T-helper 1 cell (primary cell): ENCODE data around the gene UBE2O.
"Not testable (repeated sequence)": the region's sequence is repeated elsewhere in the genome, so short reads cannot be mapped to it uniquely, and the experiment has no call there.

Experiments
- DNase-seq, 5 donors: peaks; one replicate each; pipeline ENCODE4 v3.0.0-alpha.2; 2012 to 2020

The UBE2O gene

DNA sequence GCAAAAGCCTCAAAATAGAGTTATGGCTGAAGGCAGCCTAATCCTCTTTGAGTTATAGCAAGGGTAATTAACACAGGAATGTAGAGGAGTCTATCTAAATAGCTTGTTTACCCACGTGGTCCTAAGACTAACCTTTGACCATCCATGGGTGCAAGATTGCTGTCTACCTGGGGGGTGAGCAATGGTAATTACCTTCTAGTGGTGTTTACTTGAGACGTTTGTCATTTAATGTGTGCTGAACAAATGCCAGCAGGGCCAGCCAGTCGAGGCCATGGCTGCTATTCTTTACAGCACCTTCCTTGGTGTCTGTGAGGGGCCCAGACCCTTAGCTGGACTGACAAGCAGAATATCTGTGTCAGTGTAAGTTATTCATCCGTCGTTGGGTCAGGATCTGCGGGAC is 85.3 kb downstream of the UBE2O start:
- DNase-seq = no peak

DNA sequence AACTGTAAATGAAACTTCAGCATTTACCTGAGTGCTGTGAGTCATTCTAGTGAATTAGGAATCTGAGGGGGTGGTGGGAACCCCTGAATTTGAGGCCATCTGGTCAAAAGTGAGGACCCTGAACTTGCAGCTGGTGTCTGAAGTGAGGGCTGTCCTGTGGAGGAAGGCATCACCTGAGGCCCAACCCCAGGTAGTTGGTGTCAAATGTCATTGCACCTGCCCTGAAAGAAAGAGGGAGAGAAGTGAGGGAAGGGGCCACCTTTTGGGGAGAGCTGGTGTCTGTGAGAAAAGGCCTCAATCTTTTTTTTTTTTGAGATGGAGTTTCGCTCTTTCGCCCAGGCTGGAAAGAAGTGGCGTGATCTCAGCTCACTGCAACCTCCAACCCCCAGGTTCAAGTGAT is 86.7 kb downstream of the UBE2O start:
- no peak for DNase-seq

DNA sequence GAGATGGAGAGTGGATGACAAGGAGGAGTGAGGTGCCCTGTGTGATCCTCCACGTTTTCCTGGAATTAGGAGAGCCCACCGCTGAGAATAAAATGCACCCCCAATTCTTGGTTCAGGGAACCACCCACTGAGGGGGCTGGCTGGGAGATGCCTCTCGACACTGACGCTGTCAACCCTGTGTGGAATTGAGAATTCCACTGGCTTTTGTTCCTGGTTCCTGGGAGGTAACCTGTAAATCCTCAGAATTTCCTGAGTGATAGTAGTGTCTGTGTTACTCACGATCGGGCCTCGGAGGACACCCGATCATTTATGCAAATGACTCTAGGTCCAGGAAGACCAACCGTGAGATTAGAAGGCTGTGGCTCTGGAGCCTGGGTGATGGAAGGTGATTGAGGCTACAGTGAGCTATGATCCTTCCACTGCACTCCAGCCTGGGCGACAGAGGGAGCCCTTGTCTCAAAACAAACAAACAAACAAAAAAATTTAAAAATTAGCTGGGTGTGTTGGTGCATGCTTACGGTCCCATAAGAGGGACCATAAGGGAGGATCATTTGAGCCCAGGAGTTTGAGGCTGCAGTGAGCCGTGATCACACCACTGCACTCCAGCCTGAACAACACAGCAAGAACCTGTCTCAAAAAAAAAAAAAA is 87.6 kb downstream of the UBE2O start:
- DNase-seq = no peak

DNA sequence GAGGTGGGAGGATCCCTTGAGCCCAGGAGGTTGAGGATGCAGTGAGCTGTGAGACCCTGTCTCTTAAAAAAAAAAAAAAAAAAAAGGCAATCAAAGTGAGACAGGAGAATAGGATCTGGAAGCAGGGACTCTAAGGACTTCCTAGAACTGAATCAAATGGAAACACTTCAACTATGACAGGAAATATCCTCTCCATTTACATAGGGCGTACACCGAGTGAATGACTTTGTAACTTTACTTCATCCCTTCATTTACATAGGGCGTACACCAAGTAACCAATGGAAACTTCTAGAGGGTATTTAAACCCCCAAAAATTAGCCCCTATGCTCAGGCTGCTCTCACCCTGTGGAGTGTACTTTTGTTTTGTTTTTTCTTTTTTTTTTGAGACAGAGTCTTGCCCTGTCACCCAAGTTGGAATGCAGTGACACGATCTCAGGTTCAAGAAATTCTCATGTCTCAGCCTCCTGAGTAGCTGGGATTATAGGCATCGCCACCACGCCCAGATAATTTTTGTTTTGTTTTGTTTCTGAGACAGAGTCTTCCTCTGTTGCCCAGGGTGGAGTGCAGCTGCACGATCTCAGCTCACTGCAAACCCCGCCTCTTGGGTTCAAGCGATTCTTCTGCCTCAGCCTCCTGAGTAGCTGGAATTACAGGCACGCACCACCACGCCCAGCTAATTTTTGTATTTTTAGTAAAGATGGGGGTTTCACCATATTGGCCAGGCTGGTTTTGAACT is 89.7 kb downstream of the UBE2O start:
- no peak for DNase-seq

DNA sequence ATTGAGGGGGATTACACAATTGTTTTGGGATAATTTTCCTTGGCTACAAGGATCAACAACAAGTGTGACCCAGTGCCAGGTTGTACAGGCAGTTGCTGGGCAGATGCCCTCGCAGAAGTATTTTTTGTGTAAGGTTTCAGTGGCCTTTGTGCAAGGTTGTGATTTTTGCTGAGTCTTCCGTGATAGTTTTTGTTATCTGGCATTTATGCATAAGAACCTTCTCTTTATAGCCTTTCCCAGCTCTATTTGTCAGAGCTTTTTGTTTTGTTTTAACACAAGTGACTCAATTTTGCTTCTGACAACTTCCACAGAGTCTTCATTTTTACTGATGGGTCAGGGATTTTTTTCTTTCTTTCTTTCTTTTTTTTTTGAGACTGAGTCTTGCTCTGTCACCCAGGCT is 92.5 kb downstream of the UBE2O start:
- no peak for DNase-seq

DNA sequence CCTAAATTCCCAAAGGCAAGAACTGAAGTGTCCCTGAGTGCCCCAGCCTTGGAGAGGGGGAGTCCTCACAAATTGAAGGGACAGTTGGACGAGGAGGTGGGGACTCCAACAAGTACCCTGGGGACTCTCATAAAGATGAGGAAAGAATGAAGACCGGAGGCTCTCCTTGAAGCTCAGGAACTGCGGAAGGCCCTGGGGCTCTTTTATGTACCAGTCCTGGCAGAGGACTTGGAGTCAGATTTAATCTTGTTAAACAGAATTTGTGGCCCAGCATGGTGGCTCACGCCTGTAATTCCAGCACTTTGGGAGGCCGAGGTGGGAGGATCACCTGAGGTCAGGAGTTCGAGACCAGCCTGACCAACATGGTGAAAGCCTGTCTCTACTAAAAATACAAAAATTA is 93.2 kb downstream of the UBE2O start:
- not testable (repeated sequence) for DNase-seq

DNA sequence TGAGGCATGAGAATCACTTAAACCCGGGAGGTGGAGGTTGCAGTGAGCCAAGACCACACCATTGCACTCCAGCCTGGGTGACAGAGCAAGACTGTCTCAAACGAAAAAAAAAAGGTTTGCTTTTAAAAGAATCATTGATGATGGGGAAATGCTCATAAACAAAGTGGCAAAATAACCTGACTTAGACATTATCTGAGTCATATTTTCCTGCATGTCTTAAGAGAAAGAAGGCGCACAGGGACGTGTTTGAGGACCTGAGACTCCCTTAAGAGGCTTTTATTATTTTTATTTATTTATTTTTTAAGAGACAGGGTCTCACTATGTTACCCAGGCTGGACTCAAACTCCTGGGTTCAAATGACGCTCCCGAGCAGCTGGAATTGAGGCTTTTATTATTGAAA is 93.6 kb downstream of the UBE2O start:
- no peak for DNase-seq

DNA sequence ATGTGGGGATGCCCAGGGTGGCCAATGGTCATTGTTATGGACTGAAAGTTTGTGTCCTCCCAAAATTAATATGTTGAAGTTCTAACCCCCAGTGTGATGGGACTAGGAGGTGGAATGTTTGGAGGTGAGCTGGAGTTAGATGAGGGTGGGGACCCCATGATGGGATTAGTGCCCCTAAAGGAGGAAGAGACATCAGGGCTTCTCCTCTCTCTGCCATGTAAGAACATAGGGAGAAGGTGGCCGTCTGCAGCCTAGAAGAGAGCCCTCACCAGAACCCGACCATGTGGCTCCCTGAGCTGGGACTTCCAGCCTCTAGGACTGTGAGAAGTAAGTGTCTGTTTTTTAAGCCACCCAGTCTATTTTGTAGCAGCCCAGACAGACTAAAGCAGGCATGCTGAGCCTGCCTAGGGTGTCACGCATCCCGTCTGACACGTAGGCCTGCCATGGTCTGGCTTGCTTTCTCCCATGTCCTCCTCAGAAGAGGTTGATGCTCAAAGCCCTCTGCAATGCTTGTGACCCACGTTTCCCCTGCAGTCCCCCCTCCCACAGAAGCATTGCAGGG is 95.3 kb downstream of the UBE2O start:
- DNase-seq = no peak

DNA sequence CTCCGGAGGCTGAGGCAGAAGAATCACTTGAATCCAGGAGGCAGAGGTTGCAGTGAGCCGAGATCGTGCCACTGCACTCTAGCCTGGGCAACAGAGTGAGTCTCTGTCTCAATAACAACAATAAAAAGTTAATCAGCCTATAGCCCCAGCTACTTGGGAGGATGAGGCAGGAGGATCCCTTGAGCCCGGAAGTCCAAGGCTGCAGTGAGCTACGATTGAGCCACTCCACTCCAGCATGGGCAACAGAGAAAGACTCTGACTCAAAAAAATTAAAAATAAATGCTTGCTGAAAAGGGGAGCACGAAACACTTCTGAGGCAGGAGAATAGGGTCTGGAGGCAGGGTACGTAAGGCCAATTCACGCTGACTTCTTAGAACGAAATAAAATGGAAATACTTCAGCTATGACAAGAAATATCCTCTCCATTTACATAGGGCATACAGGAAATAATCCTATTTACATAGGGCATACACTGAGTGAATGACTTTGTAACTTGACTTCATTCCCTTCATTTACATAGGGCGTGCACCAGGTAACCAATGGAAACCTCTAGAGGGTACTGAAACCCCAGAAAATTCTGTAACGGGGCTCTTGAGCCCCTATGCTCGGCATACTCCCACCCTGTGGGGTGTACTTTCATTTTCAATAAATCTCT is 96.0 kb downstream of the UBE2O start:
- DNase-seq = no peak

DNA sequence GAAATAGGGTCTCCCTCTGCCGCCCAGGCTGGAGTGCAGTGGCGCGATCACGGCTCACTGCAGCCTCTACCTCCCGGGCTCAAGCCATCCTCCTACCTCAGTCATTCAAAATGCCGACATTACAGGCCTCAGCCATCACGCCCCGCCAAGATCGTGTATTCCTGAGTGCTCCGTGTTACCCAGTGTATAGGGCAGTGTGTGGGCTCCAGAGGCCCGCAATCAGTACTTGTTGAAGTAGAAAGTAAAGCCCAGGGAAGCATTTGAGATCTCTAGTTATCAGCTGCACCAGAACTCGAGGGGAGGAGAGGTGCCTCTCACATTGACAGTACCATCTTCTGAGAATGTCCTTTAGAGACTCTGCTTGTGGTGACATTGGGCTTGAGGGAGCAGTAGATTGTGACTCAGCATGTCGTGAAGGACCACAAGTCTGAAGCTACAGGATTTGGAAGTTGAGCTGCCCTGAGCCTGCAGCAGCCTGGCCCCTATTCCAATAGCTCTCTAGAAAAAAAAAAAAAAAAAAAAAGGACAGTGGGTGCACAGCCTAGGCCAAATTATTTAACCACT is 98.1 kb downstream of the UBE2O start:
- DNase-seq = peak in 1 of 5 donors; percentile 12

DNA sequence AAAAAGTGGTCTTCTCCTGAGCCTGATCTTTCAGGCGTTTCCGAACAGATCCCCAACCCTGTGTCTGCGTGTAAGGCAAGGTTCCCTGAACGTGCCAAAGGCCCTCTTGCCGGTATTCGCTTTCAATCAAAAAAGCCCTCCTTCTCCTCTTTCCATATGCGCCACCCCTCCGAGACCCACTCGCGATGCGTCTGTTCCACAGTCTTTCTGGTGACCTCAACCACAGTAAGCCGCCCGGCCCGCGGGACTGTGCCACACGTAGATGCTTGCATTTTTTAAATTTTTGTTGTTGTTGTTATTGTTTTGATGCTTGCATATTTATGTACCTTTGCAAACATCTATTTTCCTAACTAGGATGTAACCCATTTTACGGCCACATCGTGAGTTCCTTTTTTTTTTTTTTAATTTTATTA is 98.6 kb downstream of the UBE2O start:
- no peak for DNase-seq

DNA sequence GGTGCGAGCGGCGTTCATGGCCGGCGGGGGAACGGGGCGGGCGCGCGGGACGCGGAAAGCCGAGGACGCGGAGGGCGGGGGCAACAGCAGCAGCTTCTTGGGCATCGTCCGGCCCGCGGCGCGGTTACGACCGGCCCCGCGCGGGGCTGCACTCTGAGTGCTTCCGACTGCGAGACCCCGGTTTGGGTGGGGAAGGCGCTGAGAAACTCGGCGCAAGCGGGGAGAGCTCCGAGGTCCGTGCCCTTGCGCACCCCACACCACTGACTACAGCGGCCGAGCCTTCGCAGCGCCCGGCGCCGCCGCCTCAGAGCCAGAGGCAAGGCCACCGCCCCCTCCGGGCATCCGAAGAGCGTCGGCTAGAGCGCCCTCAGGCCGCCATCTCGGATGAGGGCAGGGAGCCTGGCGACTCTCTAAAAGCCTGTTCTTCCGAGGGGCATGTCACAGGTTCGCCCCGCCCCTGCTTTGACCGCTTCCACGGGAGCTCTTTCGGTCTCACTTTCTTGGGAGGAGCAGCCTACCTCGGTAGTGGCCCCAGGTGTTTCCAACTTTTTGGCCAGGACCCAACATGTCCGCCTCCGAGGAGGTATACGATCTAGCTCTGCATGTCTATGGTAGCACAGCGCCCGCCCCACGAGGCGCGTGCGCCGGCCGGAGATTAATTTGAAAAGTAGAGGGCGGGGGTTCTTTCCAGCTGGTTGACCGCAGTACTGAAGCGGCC is 99.2 kb downstream of the UBE2O start, which contains the start of gene PRPSAP1:
TSS of gene PRPSAP1 (minus strand) at position 318 of the 718 bp plus-strand sequence. CDS start at position 105, 213 bp downstream.
- peak; percentile 44 to 92 (median 66) for DNase-seq

DNA sequence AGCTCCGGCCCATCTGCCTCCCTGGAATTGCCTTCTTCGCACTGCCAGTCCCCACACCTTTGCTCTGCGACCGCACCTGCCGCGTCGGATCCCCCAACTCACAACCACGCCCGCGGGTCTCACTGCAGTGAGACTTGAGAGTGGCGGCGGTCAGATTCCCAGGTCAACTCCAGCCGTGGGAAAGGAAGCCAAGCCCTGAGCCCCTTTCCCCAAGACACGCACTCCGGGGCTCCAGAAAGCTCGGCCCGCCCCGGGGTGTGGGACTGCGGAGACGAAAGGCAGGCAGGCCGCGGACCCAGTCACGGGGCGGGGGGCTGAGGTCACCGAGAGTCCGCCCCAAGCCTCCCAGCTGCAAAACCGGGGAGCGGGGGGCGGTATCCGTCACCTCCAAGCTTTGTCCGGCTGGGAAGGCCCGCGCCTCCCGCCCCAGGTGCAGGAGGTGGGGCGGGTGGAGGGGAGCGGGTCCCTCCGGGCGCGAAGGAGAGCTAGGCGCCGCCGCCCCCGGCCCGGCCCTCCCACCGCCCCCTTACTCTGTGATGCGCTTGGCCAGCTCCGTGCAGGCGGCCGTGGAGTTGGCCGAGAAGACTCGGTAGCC is 99.9 kb downstream of the UBE2O start:
- peak in 3 of 5 donors; percentile 3 to 14 (median 12) for DNase-seq

DNA sequence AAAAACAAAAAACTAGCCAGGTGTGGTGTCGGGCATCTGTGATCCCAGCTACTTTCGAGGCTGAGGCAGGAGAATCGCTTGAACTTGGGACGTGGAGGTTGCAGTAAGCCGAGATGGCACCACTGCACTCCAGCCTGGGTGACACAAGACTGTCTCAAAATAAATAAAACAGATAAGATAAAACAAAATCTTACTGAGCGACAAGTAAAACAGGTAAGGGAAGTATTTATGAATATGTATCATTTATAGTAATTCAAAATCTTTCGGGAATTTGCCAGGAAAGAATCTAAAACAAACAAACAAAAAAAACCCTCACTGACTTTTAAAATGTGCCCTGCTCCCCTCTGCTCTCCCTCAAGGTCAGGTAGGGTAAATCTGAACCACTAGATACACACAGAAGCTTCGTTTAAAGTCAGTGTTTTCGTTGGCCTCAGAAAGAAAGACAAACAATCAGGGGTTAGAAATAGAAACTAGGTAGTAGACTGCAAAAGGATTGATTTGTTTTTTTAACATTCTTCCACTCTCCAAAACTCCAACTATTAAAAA is 101.4 kb downstream of the UBE2O start:
- DNase-seq = no peak

DNA sequence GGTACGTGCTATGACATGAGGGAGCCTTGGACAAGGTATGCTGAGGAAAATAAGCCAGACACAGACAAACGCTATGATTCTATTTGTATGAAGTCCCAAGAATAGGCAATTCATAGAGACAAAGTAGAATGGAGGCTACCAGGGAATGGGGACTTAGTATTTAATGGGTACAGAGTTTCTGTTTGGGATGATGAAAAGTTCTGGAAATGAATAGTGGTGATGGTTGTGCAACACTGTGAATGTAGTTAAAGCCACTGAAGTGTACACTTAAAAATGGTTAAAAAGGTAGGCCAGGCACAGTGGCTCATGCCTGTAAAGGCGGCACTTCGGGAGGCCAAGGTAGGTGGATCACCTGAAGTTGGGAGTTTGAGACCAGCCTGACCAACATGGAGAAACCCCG is 102.5 kb downstream of the UBE2O start:
- no peak for DNase-seq

DNA sequence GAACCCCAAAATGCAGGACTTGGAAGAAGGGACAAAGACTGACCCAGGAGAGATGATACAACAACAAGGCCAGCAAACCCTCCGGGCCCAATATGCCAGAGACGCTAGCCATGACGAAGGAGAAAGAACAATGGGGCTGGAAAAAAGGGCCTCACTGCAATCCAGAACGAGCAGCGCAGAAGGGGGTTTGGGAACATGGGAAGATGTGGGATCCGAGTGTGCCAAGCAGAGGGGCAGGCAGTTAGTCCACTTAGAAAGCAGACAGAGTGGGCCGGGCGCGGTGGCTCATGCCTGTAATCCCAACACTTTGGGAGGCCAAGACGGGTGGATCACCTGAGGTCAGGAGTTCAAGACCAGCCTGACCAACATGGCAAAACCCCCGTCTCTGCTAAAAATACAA is 106.0 kb downstream of the UBE2O start:
- DNase-seq = not testable (repeated sequence)

DNA sequence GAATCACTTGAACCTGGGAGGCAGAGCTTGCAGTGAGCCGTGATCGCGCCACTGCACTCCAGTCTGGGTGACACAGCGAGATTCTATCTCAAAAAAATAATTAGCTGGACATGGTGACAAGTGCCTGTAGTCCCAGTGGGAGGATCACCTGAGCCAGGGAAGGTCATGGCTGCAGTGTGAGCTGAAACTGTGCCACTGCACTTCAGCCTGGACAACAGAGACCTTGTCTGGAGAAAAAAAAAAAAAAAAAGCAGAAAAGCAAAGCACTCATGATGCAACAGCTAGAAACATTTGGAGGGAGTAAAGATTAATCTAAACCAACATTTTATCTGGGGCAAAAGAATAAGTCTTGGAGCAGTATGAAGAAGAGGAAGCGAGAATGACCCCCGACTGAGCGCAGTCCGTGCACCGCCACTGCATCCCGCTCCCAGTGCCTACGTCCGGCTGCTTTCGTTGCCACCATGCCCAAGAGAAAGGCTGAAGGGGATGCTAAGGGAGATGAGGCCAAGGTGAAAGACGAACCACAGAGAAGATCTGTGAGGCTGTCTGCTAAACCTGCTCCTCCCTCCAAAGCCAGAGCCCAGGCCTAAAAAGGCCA is 107.5 kb downstream of the UBE2O start:
- DNase-seq = no peak

DNA sequence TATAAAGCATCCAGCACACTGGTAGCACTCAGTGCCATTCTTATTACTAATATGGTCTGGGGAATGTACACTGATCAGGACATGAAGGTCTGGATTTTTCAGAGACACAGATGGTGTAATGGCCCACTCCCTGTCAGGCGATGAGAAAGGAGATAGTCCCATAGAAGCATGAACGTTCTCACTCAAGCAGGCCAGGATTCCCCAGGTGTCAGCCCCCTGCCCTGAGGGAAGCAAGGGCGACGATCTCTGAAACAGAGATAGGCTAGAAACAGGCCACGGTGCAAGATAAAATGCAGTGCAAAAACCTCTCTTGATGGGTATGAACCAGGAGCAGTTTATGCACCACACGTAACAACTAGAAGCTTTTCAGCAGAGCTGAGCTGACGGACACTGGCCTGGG is 109.8 kb downstream of the UBE2O start:
- DNase-seq = no peak

DNA sequence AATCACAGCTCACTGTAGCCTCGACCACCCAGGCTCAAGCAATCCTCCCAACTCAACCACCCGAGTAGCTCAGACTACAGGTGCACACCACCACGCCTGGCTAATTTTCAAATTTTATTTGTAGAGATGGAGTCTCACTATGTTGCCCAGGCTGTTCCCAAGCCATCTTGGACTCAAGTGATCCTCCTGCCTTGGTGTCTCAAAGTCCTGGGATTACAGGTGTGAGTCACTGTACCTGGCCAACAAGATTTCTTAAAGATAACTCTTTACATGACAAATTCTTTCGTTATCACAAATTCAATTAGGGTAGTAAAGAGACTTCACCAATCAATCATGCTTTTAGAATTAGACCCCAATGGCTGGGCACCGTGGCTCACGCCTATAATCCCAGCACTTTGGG is 111.7 kb downstream of the UBE2O start:
- DNase-seq = no peak
